ENCODE measurements around the gene SIRT1.
"Not testable (repeated sequence)": the region's sequence is repeated elsewhere in the genome, so short reads cannot be mapped to it uniquely, and the experiment has no call there.

The SIRT1 gene

GRCh38 chr10:67966035-67966434, 81.6 kb downstream of the SIRT1 start:
- not testable (repeated sequence) for DNase-seq
